B cell (primary cell): ENCODE measurements around the gene ABCC1. TPM values are rescaled to one million over a fixed set of nuclear protein-coding genes. Genes with fewer than 3 reads are reported as not detected.
"Not testable (repeated sequence)": the region's sequence is repeated elsewhere in the genome, so short reads cannot be mapped to it uniquely, and the experiment has no call there.

Experiments
- ATAC-seq: fragments of 200-7000 bp; cut with Tn5 transposase; one replicate; pipeline ENCODE4 v1.10.0; 2021; ENCODE audit warnings: low read depth, mild to moderate bottlenecking, moderate number of reproducible peaks, moderate library complexity
- CTCF ChIA-PET: fragments of 350-600 bp; sonication (Branson Sonifier 250); formaldehyde crosslinking; loops from one replicate; lab custom pipeline; 2021; ENCODE audit warnings: antibody characterized with exemption, inconsistent platforms; lab: Charles Lee
- POLR2A ChIA-PET: fragments of 350-600 bp; sonication (Branson Sonifier 250); formaldehyde crosslinking; loops from one replicate; lab custom pipeline; 2021; ENCODE audit warnings: antibody characterized with exemption; lab: Charles Lee
- DNase-seq: peaks from one replicate; pipeline ENCODE4 v3.0.0; 2013
- H2AFZ ChIP-seq: 2 replicates; pipeline ENCODE4 v1.6.1; 2012; ENCODE audit warnings: mild to moderate bottlenecking, low read depth, low read length; ENCODE audit not compliant: insufficient read depth, poor library complexity, severe bottlenecking
- H3K27ac ChIP-seq, 2 donors: 1 replicate in 1 of 2; 2 replicates in 1 of 2; pipeline ENCODE4 v1.5.1; 2012 to 2013; ENCODE audit warnings: low read length in 2 of 2, mild to moderate bottlenecking in 2 of 2, moderate library complexity in 1 of 2
- H3K27me3 ChIP-seq, 4 experiments: fragments of 200-600 bp in 1 of 4; sonication (generic) in 1 of 4; replicated peaks in 1 of 4; 1 replicate in 2 of 4; 2 replicates in 2 of 4; pipeline versions ENCODE4 v1.6.1 to v1.7.0; 2013 to 2016; ENCODE audit warnings: low read length in 3 of 4, mild to moderate bottlenecking in 2 of 4, mixed read lengths in 1 of 4, moderate library complexity in 1 of 4; ENCODE audit not compliant: insufficient read depth in 4 of 4, control insufficient read depth in 3 of 4; ENCODE audit errors: control extremely low read depth in 1 of 4
- H3K36me3 ChIP-seq, 2 experiments: replicated peaks in 1 of 2; 1 replicate in 1 of 2; 2 replicates in 1 of 2; pipeline versions ENCODE4 v1.6.1 to v1.7.1; 2013; ENCODE audit warnings: low read length in 1 of 2; ENCODE audit not compliant: insufficient read depth in 2 of 2, control insufficient read depth in 1 of 2; ENCODE audit errors: control extremely low read depth in 1 of 2, extremely low read depth in 1 of 2
- H3K4me1 ChIP-seq, 2 donors: fragments of 200-600 bp in 1 of 2; sonication (generic) in 1 of 2; 1 replicate in 1 of 2; 2 replicates in 1 of 2; pipeline versions ENCODE4 v1.5.1 to v1.6.1; 2013 to 2017; ENCODE audit warnings: low read length in 2 of 2; ENCODE audit not compliant: control insufficient read depth in 2 of 2, insufficient read depth in 2 of 2
- H3K4me2 ChIP-seq: replicated peaks from 2 replicates; pipeline ENCODE3; 2012; ENCODE audit warnings: mild to moderate bottlenecking, low read depth, low read length; ENCODE audit not compliant: poor library complexity, severe bottlenecking
- H3K4me3 ChIP-seq, 5 experiments: fragments of 200-600 bp in 1 of 5; sonication (generic) in 1 of 5; 1 replicate in 3 of 5; 2 replicates in 2 of 5; pipeline versions ENCODE4 v1.5.1 to v1.7.0; 2011 to 2016; ENCODE audit warnings: low read length in 4 of 5, mild to moderate bottlenecking in 4 of 5, low read depth in 2 of 5, control low read depth in 1 of 5, moderate library complexity in 1 of 5; ENCODE audit not compliant: insufficient read depth in 1 of 5; ENCODE audit errors: control extremely low read depth in 1 of 5, extremely low read depth in 1 of 5
- H3K79me2 ChIP-seq: fragments of 200-600 bp; sonication (generic); one replicate; pipeline ENCODE4 v1.6.0; 2016; ENCODE audit warnings: low read length; ENCODE audit not compliant: control insufficient read depth, insufficient read depth
- H3K9ac ChIP-seq: fragments of 200-600 bp; sonication (generic); 2 replicates; pipeline ENCODE4 v1.6.1; 2017; ENCODE audit warnings: mild to moderate bottlenecking, low read length, moderate library complexity
- H3K9me3 ChIP-seq, 3 donors: one replicate each; pipeline versions ENCODE4 v1.6.1 to v1.7.1; 2013; ENCODE audit warnings: low read length in 2 of 3; ENCODE audit not compliant: control insufficient read depth in 2 of 3, insufficient read depth in 1 of 3; ENCODE audit errors: control extremely low read depth in 1 of 3
- H4K20me1 ChIP-seq: 2 replicates; pipeline ENCODE4 v1.6.0; 2012; ENCODE audit warnings: mild to moderate bottlenecking, low read length; ENCODE audit not compliant: insufficient read depth, control insufficient read depth, poor library complexity, severe bottlenecking
- H3K27ac Mint-ChIP-seq: one replicate; pipeline ENCODE4 v1.8.0; 2021; ENCODE audit warnings: mixed read lengths
- H3K27me3 Mint-ChIP-seq: one replicate; pipeline ENCODE4 v1.8.0; 2021; ENCODE audit warnings: mixed read lengths
- H3K4me1 Mint-ChIP-seq: one replicate; pipeline ENCODE4 v1.8.0; 2021; ENCODE audit warnings: mixed read lengths
- H3K4me3 Mint-ChIP-seq: one replicate; pipeline ENCODE4 v1.8.0; 2021; ENCODE audit warnings: mixed read lengths
- H3K9me3 Mint-ChIP-seq: one replicate; pipeline ENCODE4 v1.8.0; 2022; ENCODE audit warnings: mixed read lengths; ENCODE audit not compliant: insufficient read depth
- CTCF ChIP-seq: fragments of 200-600 bp; IDR thresholded peaks from one replicate; pipeline ENCODE4 v1.8.0; 2022; ENCODE audit warnings: antibody characterized with exemption, mild to moderate bottlenecking
- EZH2 ChIP-seq: IDR thresholded peaks from 2 replicates; pipeline ENCODE4 v1.6.1; 2012; ENCODE audit warnings: borderline replicate concordance, low read depth, mild to moderate bottlenecking, moderate library complexity, low read length; ENCODE audit not compliant: insufficient read depth, poor library complexity, severe bottlenecking
- WGBS: methylation state at CpG from one replicate; pipeline ENCODE4 v1.1.5; 2013; ENCODE audit warnings: missing lambda C conversion rate; ENCODE audit not compliant: insufficient coverage; 5-methylcytosine and 5-hydroxymethylcytosine counted together
- intact Hi-C: fragments of 100-400 bp; cut with micrococcal nuclease; formaldehyde crosslinking; loops from one replicate; pipeline ENCODE4 v1.10.0; 2022
- polyA plus RNA-seq: library from polyadenylated mRNA; depleted of rRNA; stranded (reverse); fragments of >200 nt; gene quantifications from 2 replicates; pipeline ENCODE4 v1.2.3, GENCODE V29; 2012
- total RNA-seq, 2 donors: library from RNA; stranded (reverse); fragments of 120-200 nt in 1 of 2; gene quantifications; 1 replicate in 1 of 2; 2 replicates in 1 of 2; pipeline versions ENCODE4 v1.2.3 to v1.2.4, GENCODE V29; 2013 to 2022

The ABCC1 gene
- total and polyA plus RNA-seq, 2 donors (not counting 1 experiment from before 2014, with no cell fraction given): 21.8 to 73.0 TPM

- POLR2A ChIA-PET: no interaction called here
- Histone ChIP-seq H3K27ac (no peak overlapping the region), H2AFZ (no peak overlapping the region), H3K4me3 (no peak overlapping the region), H4K20me1 (no peaks in the 10 kb centered on the region), H3K4me2 (no peak overlapping the region), H3K36me3 (no peaks in the 10 kb centered on the region), H3K4me1 (no peaks in the 10 kb centered on the region), H3K9me3 (no peaks in the 10 kb centered on the region), H3K27me3 (no peaks in the 10 kb centered on the region), H3K79me2 (no peaks in the 10 kb centered on the region), H3K9ac (no peak overlapping the region)
- H3K4me1 Mint-ChIP-seq: no peaks in the 10 kb centered on the region
- no peak for TF ChIP-seq EZH2
- CTCF ChIA-PET: no interaction called here
- ATAC-seq (no peak), DNase-seq (no peak)
- H3K27me3 Mint-ChIP-seq: peaks cover 17% of the 10 kb centered on the region
- no peaks in the 10 kb centered on the region for H3K9me3 Mint-ChIP-seq
- no peak overlapping the region for H3K4me3 Mint-ChIP-seq
- intact Hi-C loops: no loop called here
- no peak overlapping the region for H3K27ac Mint-ChIP-seq
- 86% methylated on average over 6 of the region's 8 CpGs for WGBS
These were observed 240.4 kb downstream of the ABCC1 start for GRCh38 chr16:16189842-16190241.

- Histone ChIP-seq H3K9me3 (no peaks in the 10 kb centered on the region), H3K4me1 (no peaks in the 10 kb centered on the region), H3K27me3 (no peaks in the 10 kb centered on the region), H3K4me3 (no peak overlapping the region), H3K9ac (no peak overlapping the region), H3K4me2 (no peak overlapping the region), H2AFZ (no peak overlapping the region), H3K36me3 (no peaks in the 10 kb centered on the region), H3K79me2 (no peaks in the 10 kb centered on the region), H3K27ac (no peak overlapping the region), H4K20me1 (no peaks in the 10 kb centered on the region)
- ATAC-seq: no peak
- H3K4me3 Mint-ChIP-seq: no peak overlapping the region
- POLR2A ChIA-PET: no interaction called here
- H3K27ac Mint-ChIP-seq: no peak overlapping the region
- CTCF ChIA-PET: no interaction called here
- peaks cover 17% of the 10 kb centered on the region for H3K27me3 Mint-ChIP-seq
- intact Hi-C loops: no loop called here
- TF ChIP-seq CTCF (no peak), EZH2 (no peak)
- no peaks in the 10 kb centered on the region for H3K9me3 Mint-ChIP-seq
- WGBS: 100% methylated on average over 1 of the region's 5 CpGs
- H3K4me1 Mint-ChIP-seq: no peaks in the 10 kb centered on the region
- DNase-seq: no peak
These were observed 241.1 kb downstream of the ABCC1 start for GRCh38 chr16:16190546-16190945.

GRCh38 chr16:16190966-16191365 is 241.6 kb downstream of the ABCC1 start:
- H3K27ac ChIP-seq, H2AFZ ChIP-seq, H4K20me1 ChIP-seq, H3K4me2 ChIP-seq, H3K36me3 ChIP-seq, H3K4me3 ChIP-seq, CTCF ChIA-PET, intact Hi-C loops, DNase-seq, H3K9me3 ChIP-seq, ATAC-seq, H3K27me3 ChIP-seq, H3K4me1 ChIP-seq, H3K79me2 ChIP-seq, H3K27ac Mint-ChIP-seq, H3K4me1 Mint-ChIP-seq, POLR2A ChIA-PET, H3K9ac ChIP-seq, H3K9me3 Mint-ChIP-seq, H3K4me3 Mint-ChIP-seq: not testable (repeated sequence)
- peaks cover 17% of the 10 kb centered on the region for H3K27me3 Mint-ChIP-seq
- WGBS: 92% methylated on average over 12 of the region's 12 CpGs
